Measurements from ENCODE around the gene LILRA2. TPM values are rescaled to one million over a fixed set of nuclear protein-coding genes. Genes with fewer than 3 reads are reported as not detected.
"Not testable (repeated sequence)": the region's sequence is repeated elsewhere in the genome, so short reads cannot be mapped to it uniquely, and the experiment has no call there.

The LILRA2 gene
- total RNA-seq, 2 experiments from 2014 or later, result 0.14 TPM; not detected in 1

DNA sequence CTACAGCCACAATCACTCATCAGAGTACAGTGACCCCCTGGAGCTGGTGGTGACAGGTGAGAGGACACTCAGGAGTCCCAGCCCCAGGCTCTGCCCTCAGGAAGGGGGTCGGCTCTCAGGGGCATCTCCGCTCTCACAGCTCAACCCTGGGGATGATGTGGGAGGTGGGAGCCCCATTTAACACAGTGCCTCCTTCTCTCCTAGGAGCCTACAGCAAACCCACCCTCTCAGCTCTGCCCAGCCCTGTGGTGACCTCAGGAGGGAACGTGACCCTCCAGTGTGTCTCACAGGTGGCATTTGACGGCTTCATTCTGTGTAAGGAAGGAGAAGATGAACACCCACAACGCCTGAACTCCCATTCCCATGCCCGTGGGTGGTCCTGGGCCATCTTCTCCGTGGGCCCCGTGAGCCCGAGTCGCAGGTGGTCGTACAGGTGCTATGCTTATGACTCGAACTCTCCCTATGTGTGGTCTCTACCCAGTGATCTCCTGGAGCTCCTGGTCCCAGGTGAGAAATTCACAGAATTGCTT is 1.0 kb downstream of the LILRA2 start:
- no peak for DNase-seq
- Mint-ChIP-seq H3K9me3 (ENCODE audit: low read depth) (no peaks in the 10 kb centered on the region), H3K27ac (no peak overlapping the region), H3K36me3 (no peaks in the 10 kb centered on the region), H3K4me1 (peaks cover 6% of the 10 kb centered on the region), H3K4me3 (no peak overlapping the region), H3K27me3 (peaks cover 24% of the 10 kb centered on the region)
- CTCF ChIA-PET, result no interaction called here
- no peak for ATAC-seq

DNA sequence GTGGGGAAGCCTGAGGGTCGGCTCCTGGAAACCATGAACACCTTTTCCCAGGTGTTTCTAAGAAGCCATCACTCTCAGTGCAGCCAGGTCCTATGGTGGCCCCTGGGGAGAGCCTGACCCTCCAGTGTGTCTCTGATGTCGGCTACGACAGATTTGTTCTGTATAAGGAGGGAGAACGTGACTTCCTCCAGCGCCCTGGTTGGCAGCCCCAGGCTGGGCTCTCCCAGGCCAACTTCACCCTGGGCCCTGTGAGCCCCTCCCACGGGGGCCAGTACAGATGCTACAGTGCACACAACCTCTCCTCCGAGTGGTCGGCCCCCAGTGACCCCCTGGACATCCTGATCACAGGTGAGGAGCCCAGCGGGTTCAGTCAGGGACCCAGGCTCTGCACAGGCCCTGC is 1.6 kb downstream of the LILRA2 start:
- not testable (repeated sequence) for H3K36me3 Mint-ChIP-seq, H3K4me1 Mint-ChIP-seq

DNA sequence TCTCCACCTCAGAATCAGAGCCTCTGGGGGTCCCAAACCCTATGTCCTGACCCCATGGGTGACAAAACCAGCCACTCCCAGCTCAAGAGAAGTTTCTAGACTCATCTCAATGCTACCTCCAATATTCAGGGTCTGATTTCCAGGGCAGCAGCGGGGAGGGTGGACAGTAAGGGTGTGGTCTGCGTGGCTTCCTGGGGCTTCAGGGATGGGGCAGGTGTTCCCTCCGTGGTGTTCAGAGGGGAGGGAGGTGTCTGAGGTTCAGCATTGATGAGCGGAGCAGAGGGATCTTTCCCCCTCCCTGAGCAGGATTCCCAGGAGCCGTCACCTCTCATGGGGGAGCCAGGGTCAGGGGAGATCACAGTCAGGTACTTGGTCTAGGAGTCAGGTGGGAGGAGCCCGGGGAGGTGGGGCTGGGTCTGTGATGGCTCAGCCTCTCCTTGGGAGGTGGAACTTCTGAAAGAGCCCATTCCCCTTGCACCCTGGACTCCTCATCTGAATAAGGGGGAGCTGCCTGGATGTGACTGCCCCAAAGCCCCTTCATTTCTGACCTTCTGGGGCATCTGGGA is 2.9 kb downstream of the LILRA2 start:
- no peak overlapping the region for H3K27ac Mint-ChIP-seq
- H3K9me3 Mint-ChIP-seq (ENCODE audit: low read depth), result no peaks in the 10 kb centered on the region
- peaks cover 19% of the 10 kb centered on the region for H3K27me3 Mint-ChIP-seq
- peaks cover 6% of the 10 kb centered on the region for H3K4me1 Mint-ChIP-seq
- no peak overlapping the region for H3K4me3 Mint-ChIP-seq
- CTCF ChIA-PET, result no interaction called here
- DNase-seq, result no peak
- no peak for ATAC-seq
- no peaks in the 10 kb centered on the region for H3K36me3 Mint-ChIP-seq

More for the DNA sequence above, 1.6 kb downstream of the LILRA2 start:
- H3K4me3 Mint-ChIP-seq; ATAC-seq; CTCF ChIA-PET; H3K27ac Mint-ChIP-seq; H3K9me3 Mint-ChIP-seq (ENCODE audit: low read depth); DNase-seq: not testable (repeated sequence)
- H3K27me3 Mint-ChIP-seq, result peaks cover 24% of the 10 kb centered on the region

DNA sequence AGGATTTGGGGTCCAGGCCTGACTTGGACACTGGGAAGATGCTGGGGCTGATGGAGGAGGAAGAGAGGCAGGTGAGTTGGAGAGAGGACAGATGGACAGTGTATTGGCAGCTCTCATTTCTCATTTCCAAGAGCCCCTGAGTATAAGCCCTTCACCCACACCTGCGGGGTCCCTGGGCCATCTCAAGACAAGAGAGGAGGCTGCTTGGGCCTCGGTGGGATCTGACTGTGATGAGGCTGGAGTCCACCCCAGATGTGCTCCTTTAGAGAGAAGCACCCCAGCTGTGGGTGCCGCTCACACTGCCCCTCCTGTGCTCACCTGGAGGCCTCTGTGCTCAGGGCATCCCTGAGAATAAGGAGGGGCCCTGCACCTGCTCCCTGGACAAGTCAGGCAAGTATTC is 3.7 kb downstream of the LILRA2 start:
- no peaks in the 10 kb centered on the region for H3K9me3 Mint-ChIP-seq (ENCODE audit: low read depth)
- CTCF ChIA-PET, result no interaction called here
- H3K4me3 Mint-ChIP-seq, result no peak overlapping the region
- DNase-seq, result no peak
- no peak overlapping the region for H3K27ac Mint-ChIP-seq
- H3K4me1 Mint-ChIP-seq, result peaks cover 6% of the 10 kb centered on the region
- no peaks in the 10 kb centered on the region for H3K36me3 Mint-ChIP-seq
- peaks cover 14% of the 10 kb centered on the region for H3K27me3 Mint-ChIP-seq
- no peak for ATAC-seq

DNA sequence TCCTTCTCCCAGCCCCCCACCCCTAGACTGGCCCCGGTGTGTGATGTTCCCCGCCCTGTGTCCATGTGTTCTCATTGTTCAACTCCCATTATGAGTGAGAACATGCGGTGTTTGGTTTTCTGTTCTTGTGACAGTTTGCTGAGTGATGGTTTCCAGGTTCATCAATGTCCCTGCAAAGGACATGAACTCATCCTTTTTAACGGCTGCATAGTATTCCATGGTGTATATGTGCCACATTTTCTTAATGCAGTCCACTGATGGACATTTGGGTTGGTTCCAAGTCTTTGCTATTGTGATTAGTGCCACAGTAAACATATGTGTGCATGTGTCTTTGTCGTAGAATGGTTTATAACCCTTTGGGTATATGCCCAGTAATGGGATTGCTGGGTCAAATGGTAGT is 4.7 kb downstream of the LILRA2 start:
- H3K4me3 Mint-ChIP-seq; H3K4me1 Mint-ChIP-seq; H3K27ac Mint-ChIP-seq; H3K9me3 Mint-ChIP-seq (ENCODE audit: low read depth); DNase-seq; H3K36me3 Mint-ChIP-seq; CTCF ChIA-PET; ATAC-seq: not testable (repeated sequence)
- H3K27me3 Mint-ChIP-seq, result peaks cover 12% of the 10 kb centered on the region

DNA sequence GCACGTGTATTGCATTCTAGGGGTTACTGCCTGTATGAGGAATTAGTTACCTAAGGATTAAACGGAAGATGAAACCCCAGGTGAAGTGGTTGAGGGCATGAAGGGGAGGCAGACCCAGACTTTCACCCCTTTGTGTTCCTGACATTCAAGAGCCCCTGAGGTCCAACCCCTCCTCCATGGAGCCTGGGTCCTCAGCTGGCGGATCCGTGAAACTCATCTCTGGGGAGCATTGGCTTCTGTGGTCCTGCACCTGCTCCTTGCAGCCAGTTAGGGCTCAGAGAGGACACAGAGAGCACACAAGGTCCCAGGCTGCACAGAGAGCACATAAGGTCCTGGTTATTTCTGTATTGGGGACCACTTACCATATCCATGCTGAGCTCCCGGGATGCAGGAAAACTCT is 12.8 kb downstream of the LILRA2 start:
- Mint-ChIP-seq H3K9me3 (ENCODE audit: low read depth) (no peaks in the 10 kb centered on the region), H3K4me1 (no peaks in the 10 kb centered on the region), H3K27me3 (peaks cover 20% of the 10 kb centered on the region), H3K36me3 (no peaks in the 10 kb centered on the region), H3K27ac (no peak overlapping the region), H3K4me3 (no peak overlapping the region)
- no peak for ATAC-seq
- DNase-seq, result no peak
- CTCF ChIA-PET, result no interaction called here

DNA sequence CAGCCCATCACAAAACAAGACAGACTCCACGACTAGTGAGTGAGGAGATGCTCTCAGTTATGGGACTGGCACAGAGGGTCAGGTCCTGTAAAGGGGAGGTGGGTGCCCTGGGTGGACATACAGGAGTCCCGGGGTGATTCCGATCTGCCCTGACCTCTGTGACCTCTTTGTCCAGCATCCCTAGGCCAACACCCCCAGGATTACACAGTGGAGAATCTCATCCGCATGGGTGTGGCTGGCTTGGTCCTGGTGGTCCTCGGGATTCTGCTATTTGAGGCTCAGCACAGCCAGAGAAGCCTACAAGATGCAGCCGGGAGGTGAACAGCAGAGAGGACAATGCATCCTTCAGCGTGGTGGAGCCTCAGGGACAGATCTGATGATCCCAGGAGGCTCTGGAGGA is 13.4 kb downstream of the LILRA2 start:
- no peaks in the 10 kb centered on the region for H3K9me3 Mint-ChIP-seq (ENCODE audit: low read depth)
- CTCF ChIA-PET, result no interaction called here
- H3K36me3 Mint-ChIP-seq, result no peaks in the 10 kb centered on the region
- no peak overlapping the region for H3K27ac Mint-ChIP-seq
- DNase-seq (no peak), ATAC-seq (no peak)
- peaks cover 20% of the 10 kb centered on the region for H3K27me3 Mint-ChIP-seq
- no peak overlapping the region for H3K4me3 Mint-ChIP-seq
- H3K4me1 Mint-ChIP-seq, result no peaks in the 10 kb centered on the region

DNA sequence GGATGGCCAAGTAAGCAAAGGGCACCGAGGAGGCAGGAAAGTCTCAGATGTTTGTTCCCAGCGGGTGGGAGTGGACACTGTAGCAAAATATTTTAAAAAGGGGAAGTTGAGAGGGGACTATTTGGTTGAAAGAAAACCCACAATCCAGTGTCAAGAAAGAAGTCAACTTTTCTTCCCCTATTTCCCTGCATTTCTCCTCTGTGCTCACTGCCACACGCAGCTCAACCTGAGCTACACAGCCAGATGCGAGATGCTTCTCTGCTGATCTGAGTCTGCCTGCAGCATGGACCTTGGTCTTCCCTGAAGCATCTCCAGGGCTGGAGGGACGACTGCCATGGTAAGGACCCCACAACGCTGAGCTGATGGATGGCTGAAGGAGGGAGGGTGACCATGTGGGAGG is 19.9 kb downstream of the LILRA2 start, which contains the start of gene LILRA1:
TSS of gene LILRA1 (plus strand) at position 188 of the 400 bp plus-strand sequence. CDS start 613 bp downstream, outside the sequence.
- DNase-seq; H3K27me3 Mint-ChIP-seq; ATAC-seq; H3K36me3 Mint-ChIP-seq; H3K4me1 Mint-ChIP-seq; CTCF ChIA-PET; H3K27ac Mint-ChIP-seq; H3K9me3 Mint-ChIP-seq (ENCODE audit: low read depth); H3K4me3 Mint-ChIP-seq: not testable (repeated sequence)

DNA sequence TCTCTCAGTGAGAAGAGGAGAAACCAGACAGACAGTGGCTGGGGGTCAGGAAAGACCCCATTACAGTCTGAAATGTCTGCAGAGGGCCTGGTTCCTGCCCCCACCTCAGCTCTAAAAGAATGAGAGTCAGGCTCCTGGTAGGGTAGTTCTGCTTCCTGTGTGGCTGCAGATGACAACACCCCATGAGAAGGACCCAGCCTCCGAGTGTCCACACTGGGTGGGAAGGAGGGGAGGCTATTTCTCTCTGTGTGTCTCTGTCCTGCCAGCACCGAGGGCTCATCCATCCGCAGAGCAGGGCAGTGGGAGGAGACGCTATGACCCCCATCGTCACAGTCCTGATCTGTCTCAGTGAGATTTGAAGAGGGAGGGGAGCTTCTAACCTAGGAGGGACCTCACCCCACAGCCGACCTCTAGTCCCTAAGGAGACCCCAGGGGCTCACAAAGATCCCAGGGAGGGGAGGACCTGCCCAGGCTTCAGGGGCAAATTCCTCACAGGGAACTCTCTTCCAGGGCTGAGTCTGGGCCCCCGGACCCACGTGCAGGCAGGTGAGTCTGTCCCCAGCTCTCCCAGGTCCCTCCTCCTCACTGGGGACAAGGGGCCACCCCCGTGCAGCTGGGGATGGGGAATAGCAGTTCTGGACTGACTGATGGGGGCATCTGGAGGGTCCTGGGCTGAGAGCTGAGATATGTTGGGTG is 20.5 kb downstream of the LILRA2 start:
- DNase-seq; CTCF ChIA-PET; ATAC-seq; H3K36me3 Mint-ChIP-seq; H3K4me1 Mint-ChIP-seq; H3K4me3 Mint-ChIP-seq; H3K27me3 Mint-ChIP-seq; H3K27ac Mint-ChIP-seq; H3K9me3 Mint-ChIP-seq (ENCODE audit: low read depth): not testable (repeated sequence)

DNA sequence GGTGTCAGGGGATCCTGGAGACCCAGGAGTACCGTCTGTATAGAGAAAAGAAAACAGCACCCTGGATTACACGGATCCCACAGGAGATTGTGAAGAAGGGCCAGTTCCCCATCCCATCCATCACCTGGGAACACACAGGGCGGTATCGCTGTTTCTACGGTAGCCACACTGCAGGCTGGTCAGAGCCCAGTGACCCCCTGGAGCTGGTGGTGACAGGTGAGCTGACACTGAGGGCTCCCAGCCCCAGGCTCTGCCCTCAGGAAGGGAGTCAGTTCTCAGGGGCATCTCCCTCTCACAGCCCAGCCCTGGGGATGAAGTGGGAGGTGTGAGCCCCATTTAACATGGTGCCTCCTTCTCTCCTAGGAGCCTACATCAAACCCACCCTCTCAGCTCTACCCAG is 21.1 kb downstream of the LILRA2 start:
- Mint-ChIP-seq H3K27ac (no peak overlapping the region), H3K4me1 (no peaks in the 10 kb centered on the region), H3K4me3 (no peak overlapping the region), H3K36me3 (no peaks in the 10 kb centered on the region), H3K27me3 (peaks cover 4% of the 10 kb centered on the region), H3K9me3 (ENCODE audit: low read depth) (no peaks in the 10 kb centered on the region)
- no peak for DNase-seq
- no peak for ATAC-seq
- CTCF ChIA-PET, result no interaction called here

DNA sequence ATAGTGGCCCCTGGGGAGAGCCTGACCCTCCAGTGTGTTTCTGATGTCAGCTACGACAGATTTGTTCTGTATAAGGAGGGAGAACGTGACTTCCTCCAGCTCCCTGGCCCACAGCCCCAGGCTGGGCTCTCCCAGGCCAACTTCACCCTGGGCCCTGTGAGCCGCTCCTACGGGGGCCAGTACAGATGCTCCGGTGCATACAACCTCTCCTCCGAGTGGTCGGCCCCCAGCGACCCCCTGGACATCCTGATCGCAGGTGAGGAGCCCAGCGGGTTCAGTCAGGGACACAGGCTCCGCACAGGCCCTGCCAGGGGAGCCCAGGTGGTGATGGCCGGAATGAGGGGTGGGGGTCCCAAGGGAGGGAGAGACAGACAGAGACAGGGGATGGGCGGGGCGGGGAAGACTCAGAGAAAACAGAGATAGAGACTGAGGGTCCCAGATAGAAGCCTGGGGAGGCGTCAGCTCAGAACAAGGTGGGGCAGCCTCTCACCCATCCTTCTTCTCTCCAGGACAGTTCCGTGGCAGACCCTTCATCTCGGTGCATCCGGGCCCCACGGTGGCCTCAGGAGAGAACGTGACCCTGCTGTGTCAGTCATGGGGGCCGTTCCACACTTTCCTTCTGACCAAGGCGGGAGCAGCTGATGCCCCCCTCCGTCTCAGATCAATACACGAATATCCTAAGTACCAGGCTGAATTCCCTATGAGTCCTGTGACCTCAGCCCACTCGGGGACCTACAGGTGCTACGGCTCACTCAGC is 22.3 kb downstream of the LILRA2 start:
- CTCF ChIA-PET, result not testable (repeated sequence)

DNA sequence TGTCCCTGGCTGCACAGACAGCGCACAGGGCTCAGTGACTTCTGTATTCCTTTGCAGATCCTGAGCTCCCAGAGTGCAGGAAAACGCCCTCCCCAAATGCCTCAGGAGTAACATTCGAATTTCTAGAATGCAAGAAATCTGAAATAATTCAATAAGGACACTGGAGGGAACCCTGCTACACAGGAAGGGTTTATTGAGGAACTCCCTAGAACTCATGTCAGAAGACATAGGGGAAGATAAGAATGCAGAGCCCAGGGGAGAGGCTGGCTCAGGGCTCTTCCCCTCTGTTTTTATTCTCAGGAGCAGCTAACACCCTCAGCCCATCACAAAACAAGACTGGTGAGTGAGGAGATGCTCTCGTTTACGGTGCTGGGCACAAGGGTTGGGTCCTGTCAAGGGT is 26.6 kb downstream of the LILRA2 start:
- H3K27ac Mint-ChIP-seq, result no peak overlapping the region
- no peak for ATAC-seq
- CTCF ChIA-PET, result no interaction called here

More for the DNA sequence above, 22.3 kb downstream of the LILRA2 start:
- not testable (repeated sequence) for H3K4me3 Mint-ChIP-seq; H3K4me1 Mint-ChIP-seq; H3K9me3 Mint-ChIP-seq (ENCODE audit: low read depth); H3K36me3 Mint-ChIP-seq; ATAC-seq; DNase-seq; H3K27ac Mint-ChIP-seq
- H3K27me3 Mint-ChIP-seq, result peaks cover 11% of the 10 kb centered on the region

DNA sequence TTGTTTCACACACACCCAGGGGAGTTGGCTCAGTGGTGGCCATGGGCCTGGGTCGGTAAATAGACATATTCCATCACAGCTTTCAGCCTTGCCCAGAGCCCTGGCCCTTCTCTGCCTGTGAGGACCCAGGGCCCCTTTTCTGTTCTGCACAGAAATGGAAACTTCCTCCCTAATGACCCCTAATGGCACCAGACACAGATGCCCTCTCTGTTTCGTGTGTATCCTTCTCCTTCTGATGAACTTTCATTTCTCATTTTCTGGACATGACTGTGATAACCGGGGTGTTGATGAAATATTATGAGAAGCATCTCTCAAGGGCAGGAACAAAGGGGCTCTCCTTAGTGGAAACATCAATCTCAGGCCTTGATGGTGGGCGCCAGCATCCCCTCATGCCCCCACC is 32.6 kb downstream of the LILRA2 start:
- Mint-ChIP-seq H3K9me3 (ENCODE audit: low read depth) (no peaks in the 10 kb centered on the region), H3K27me3 (peaks cover 5% of the 10 kb centered on the region), H3K36me3 (no peaks in the 10 kb centered on the region), H3K27ac (no peak overlapping the region), H3K4me3 (no peak overlapping the region), H3K4me1 (no peaks in the 10 kb centered on the region)
- ATAC-seq, result no peak
- CTCF ChIA-PET, result no interaction called here
- DNase-seq, result no peak

More for the DNA sequence above, 26.6 kb downstream of the LILRA2 start:
- Mint-ChIP-seq H3K9me3 (ENCODE audit: low read depth) (no peaks in the 10 kb centered on the region), H3K27me3 (peaks cover 15% of the 10 kb centered on the region), H3K4me3 (no peak overlapping the region), H3K4me1 (no peaks in the 10 kb centered on the region), H3K36me3 (no peaks in the 10 kb centered on the region)
- DNase-seq, result no peak

Data from activated CD8-positive, alpha-beta memory T cell treated with anti-CD3 and anti-CD28 coated beads, Interleukin-2, amount 10 ng/mL, durations not matched to agents 7 days and 5 days (primary cell).